Neural cell (in vitro differentiated cells): ENCODE results near the gene TPGS1.

Source experiments
- CTCF ChIP-seq: fragments of 450-650 bp; IDR thresholded peaks from 2 replicates; pipeline ENCODE4 v1.5.1; 2014; ENCODE audit warnings: antibody characterized with exemption, mild to moderate bottlenecking, moderate library complexity; ENCODE audit not compliant: poor library complexity, severe bottlenecking
- EP300 ChIP-seq: fragments of 450-650 bp; conservative IDR thresholded peaks from 2 replicates; pipeline ENCODE4 v1.6.1; 2014; ENCODE audit warnings: antibody characterized with exemption, mild to moderate bottlenecking, moderate library complexity; ENCODE audit not compliant: poor library complexity, severe bottlenecking
- EZH2 ChIP-seq: fragments of 200-600, 300-800 bp; shearing (Covaris generic), sonication (generic); IDR thresholded peaks from 2 replicates; pipeline ENCODE4 v1.6.1; 2014; ENCODE audit warnings: antibody characterized with exemption, low read length, borderline replicate concordance, mild to moderate bottlenecking; ENCODE audit not compliant: insufficient read depth, poor library complexity, severe bottlenecking
- MXI1 ChIP-seq: fragments of 450-650 bp; conservative IDR thresholded peaks from 2 replicates; pipeline ENCODE4 v1.6.1; 2014; ENCODE audit warnings: antibody characterized with exemption, mild to moderate bottlenecking; ENCODE audit not compliant: poor library complexity, severe bottlenecking
- POLR2AphosphoS5 ChIP-seq: IDR thresholded peaks from 2 replicates; pipeline ENCODE4 v1.6.1; 2012
- RAD21 ChIP-seq: fragments of 450-650 bp; conservative IDR thresholded peaks from 2 replicates; pipeline ENCODE4 v1.6.1; 2014; ENCODE audit warnings: antibody characterized with exemption, mild to moderate bottlenecking, moderate library complexity
- REST ChIP-seq: IDR thresholded peaks from 2 replicates; pipeline ENCODE4 v1.6.1; 2012; ENCODE audit warnings: borderline replicate concordance
- SMC3 ChIP-seq: fragments of 450-650 bp; conservative IDR thresholded peaks from 2 replicates; pipeline ENCODE4 v1.6.1; 2014; ENCODE audit warnings: antibody characterized with exemption, mild to moderate bottlenecking, moderate library complexity; ENCODE audit not compliant: poor library complexity
- TAF1 ChIP-seq: IDR thresholded peaks from 2 replicates; pipeline ENCODE4 v1.6.1; 2012; ENCODE audit warnings: low read depth

- TF ChIP-seq CTCF (no peak), EZH2 (no peak), EP300 (no peak), POLR2AphosphoS5 (no peak), REST (no peak), MXI1 (no peak), RAD21 (no peak), TAF1 (no peak), SMC3 (no peak)
Measured at GRCh38 chr19:538641-539428, 31.5 kb downstream of the TPGS1 start.
